GM19099 (cell line): ENCODE measurements around the gene COL15A1.

Experiments
- POLR2A ChIP-seq: IDR thresholded peaks from 3 replicates; pipeline ENCODE4 v1.6.1; 2011; ENCODE audit warnings: low read depth; ENCODE audit not compliant: insufficient read length; ENCODE audit errors: extremely low read depth

The COL15A1 gene

DNA sequence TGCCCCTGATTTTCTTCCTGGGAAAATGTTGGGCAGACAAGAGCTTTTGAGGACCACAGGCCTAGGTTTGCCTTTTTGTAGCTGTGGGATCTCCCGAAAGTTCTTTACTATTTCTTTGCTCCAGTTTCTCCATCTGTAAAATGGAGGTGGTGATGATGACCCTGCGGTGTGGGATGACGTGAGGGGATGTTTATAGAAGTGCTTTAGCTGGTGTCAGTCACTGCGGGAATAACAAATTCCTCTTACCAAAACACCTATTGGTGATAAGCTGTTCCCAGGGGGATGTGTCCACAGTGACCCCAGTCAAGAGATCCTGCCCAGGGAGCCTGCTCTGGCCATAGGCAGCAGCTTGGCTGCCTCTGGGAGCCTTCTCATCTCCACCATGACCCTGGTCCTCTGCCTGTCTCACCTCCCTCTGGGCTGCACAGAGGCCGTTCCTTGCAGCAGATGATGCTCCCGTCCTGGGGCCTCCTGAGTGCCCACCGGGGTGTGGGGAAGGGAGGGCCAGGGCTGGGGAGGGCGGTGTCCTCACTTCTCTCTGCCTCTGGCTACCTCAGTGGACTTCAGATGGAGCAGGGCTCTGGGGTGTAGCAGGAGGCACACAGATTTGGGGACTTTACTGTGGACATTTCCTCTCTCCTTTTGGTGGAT is 77.2 kb downstream of the COL15A1 start:
- TF ChIP-seq POLR2A = no peak

DNA sequence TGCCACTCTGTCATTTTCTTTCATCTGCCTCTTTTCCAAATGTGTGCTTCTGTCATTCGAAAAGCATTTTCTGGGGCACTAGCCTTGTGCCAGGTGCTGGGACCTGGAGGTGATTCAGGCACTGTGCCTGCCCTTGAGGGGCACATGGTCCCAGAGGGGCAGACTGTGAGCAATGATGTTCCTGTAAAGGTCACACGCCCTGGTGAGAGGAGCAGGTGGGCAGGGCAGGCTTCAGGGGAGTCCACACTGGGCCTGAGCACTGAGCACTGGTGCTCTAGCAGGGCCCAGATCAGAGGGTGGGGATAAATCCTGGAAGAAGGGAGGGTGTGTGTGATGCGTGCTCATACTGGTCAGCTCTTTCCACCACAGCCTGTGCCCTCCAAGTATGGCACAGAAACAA is 77.8 kb downstream of the COL15A1 start:
- TF ChIP-seq POLR2A = no peak

DNA sequence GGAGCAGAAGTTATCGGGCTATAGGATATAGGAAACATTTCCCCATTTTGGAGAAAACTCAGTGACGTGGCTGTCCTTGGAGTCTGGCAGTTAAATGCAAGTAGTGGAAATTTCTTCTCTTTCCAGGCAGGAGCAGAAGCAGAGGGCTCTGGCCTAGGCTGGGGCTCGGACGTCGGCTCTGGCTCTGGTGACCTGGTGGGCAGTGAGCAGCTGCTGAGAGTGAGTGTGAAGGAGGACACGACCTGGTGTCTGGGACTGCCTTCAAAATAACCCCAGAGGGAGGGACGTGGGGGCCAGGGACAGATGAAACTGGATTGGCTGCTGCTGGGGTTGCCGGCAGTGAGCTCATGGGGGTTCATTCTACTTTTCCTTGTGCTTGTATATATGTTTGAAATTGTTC is 79.5 kb downstream of the COL15A1 start:
- TF ChIP-seq POLR2A = no peak

DNA sequence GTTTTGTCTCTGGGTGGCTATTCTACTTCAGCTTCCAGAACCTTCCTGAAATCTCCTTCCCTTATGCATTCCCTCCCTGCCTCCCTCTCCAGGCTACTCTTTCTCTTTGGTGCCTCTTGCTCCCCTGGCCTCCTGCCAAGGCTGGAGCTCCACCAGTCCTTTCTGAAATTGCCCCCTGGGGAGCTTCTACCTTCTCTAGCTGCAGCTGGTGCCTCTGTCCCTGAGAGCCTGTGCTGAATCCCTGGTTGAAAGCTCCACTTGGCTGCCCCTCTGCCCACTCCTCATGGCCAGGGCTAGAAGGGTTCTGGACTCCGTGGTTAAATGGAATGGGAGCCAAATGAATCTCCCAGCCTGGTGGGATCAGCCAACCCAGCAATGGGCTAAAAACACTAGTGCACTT is 80.1 kb downstream of the COL15A1 start:
- TF ChIP-seq POLR2A = no peak

DNA sequence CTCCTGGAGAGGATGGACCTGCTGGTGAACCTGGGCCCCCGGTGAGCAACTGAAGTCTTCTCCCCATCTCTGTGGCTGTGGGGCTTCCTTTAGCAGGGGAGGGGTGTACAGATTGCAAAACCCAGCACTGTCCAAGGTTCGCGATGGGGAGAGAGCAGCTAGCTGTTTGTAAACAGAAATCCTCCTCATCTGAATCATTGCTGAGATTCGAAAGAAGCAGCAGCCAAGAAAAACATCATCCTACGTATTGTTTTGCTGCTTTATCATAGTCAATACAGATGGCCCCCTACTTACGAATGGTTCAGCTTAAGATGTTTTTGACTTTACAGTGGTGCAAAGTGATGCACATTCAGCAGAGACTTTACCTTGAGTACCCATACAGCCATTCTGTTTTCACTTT is 81.3 kb downstream of the COL15A1 start:
- TF ChIP-seq POLR2A = no peak

DNA sequence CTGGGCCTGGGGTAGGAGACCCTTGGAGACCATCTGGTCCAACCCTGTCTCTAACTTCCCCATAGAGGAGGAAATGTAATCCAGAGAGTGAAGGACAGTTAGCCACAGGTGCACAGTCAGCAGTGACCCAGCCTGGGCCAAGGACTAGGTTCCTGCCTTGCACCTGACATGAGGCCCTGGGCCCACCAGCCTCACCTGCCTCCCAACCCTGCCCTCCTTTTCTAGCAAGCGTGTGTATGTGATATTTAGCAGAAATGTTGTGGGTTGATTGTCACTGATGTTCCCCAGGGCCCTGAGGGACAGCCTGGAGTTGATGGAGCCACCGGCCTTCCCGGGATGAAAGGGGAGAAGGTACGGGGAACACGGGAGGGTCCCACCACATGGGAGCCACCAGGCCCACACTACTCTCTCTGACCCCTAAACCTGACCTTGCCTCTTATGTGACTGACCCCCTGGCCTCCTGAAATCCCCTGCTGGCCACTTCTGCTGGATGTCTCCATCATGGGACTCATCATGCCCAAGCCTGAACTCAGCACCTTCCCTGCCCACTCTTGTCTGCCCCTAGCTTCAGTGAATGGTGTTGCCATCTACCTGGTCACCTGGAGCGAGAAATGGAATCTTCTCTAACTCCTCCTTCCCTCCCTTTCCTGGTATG is 82.0 kb downstream of the COL15A1 start:
- no peak for TF ChIP-seq POLR2A

DNA sequence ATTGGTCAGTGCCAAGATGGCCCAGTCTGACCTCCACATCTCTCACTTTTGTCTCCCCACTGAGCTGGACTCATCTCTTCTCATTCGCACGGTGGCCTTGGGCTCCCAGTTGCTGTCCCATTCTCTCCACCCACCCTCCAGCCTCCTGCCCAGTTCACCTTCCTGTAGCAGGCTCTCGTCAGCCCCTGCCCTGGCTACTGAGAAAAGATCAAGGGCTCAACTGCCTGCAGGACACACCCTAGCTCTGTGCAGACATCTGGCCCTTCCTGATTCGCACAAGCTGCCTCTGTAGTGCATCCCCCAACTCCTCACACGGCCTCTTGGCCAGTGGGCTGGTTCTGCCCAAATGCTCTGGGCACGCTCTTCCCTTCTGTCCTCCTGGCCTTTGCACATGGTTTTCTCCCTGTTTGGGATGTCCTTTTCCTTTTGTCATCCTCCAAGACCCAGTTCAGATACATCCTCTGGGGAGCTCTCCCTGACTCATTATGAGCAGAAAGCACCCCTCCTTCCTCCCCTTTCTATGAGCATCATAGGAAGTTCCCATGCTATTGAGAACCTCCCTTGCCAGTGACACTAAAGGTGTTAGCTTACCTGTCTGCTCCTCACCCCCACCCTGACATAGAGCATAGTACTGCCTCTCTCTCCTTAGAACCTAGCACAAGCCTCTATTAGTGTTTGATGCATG is 82.7 kb downstream of the COL15A1 start:
- TF ChIP-seq POLR2A = no peak

DNA sequence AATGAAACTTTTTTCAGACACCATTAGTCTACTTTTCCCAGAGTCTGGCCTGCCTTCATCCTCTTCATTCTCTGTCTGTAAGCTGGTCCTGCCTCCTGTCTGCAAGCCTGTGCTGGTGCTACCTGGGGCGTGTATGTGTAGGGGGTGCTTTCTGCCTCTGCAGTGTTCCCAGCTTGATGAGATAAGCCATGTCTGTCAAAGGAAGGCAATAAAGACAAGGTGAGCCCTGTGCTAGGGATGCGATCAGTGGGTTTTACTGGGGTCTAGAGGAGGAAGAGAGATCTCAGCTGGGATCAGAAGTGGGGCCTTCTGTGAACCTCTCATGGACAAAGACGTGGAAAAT is 83.2 kb downstream of the COL15A1 start:
- no peak for TF ChIP-seq POLR2A

DNA sequence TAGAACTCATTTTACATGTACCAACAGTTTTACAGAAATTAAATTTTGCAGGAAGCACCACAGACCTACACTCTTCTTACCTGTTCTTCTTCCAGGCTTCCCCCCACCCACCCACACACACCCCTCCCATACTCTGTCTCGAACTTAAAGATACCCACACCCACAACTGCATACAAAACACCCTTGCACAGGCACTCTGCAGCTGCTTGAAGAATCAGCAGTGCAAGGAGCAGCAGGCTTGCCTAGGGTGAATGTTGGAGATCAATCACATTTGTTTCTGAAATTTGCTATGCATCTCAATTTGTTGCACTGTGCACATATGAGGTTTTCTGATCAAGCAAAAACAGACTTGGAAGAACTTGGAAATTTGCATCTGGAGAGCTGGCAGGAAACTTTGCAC is 83.7 kb downstream of the COL15A1 start:
- TF ChIP-seq POLR2A = no peak

DNA sequence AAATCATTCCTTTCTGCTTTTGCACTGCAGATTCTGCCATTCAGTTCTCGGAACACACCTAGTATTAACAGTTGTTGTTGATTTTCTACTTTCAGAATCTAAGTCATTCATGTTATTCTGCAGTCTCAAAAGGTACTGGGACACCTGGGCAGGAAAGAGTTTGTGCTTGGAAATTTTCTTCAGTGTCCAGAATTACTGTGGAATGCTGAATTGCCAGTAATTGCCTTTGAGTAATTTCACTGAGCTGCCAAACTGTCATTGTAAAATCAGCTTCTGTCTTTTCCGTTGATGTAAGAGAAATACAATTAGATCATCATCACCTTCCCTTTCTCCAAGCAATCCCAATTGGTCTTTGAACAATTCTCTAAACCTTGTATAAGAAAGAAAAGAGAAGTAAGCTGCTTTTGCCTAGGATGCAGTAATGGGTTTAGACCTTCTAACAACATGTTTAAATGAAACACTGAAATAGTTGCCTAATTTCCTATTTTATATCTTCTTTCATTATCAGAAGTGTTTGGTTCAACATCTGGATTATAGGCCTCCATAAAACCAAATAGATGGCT is 85.5 kb downstream of the COL15A1 start:
- no peak for TF ChIP-seq POLR2A

DNA sequence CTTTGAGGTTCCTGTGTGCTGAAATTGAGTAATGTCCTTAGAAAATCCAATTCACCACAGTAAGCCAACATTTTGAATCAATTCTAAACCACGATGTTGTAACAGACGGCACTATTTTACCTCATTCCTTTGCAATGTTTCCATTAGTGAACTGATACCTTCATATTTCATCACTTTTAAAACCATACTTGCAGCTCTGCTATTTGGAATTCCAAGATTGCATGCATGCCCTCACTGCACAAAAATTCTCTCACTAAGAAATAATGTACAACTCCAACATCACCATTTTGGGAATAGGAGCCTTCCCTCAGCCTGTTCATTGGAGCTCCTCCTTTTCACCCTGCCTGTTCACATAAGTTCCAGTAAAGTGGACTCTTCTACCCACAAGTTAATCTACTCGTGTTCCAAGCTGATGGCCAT is 86.4 kb downstream of the COL15A1 start:
- TF ChIP-seq POLR2A = no peak

DNA sequence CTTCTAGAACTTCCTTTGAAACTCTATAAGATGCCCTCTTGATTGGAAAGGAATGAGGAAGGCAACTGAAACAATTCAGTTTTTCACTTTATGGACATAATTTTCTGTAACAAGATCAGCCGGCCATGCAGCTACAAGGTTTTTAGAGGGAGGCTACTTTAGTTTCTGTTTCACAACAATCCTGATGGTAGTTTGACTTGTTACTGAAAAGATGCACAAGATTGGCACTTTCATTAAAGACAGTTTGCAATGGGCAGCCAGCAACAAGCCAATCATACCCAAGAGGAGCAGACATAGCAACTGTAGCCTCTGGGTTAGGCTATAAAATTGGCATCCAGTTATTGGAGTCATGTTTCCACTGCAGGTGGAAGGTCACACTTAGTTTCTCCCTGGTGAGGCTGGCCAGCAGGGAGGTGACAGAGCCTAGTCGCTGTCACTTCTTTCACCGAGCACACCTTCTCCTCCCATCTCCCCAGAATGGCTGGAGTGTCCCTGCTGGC is 87.0 kb downstream of the COL15A1 start:
- TF ChIP-seq POLR2A = no peak

DNA sequence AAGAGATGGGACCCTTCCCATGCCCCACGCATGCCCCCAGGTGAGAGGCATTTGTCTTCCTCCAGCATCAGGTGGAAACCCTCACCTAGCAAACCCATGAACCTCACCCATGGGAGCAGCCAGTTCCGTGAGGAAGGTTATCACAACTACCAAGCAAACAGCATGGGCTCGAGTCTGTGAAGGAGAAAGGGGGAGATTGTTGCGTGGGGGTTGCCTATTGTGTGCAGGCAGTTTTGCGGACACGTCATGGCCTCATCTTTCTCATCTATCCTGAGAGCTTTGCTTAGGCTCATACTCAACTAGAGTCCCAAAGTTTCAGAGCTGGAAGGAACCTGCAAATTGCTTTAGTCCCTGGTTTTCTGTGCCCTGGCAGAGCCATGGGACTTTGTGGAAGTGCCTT is 87.6 kb downstream of the COL15A1 start:
- TF ChIP-seq POLR2A = no peak

DNA sequence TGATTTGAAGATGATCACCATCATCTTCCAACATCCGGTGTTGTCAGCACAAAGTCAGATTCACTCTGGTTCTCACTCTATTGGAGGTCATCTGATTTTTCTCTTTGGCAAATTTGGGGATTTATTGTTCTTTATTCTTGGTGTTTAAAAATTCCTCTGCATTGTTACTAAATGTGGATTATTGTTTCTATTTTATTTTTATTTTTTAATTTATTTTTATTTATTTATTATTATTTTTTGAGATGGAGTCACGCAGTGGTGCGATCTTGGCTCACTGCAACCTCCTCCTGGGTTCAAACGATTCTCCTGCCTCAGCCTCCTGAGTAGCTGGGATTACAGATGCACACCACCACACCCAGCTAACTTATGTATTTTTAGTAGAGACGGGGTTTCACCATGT is 88.3 kb downstream of the COL15A1 start:
- TF ChIP-seq POLR2A = no peak

DNA sequence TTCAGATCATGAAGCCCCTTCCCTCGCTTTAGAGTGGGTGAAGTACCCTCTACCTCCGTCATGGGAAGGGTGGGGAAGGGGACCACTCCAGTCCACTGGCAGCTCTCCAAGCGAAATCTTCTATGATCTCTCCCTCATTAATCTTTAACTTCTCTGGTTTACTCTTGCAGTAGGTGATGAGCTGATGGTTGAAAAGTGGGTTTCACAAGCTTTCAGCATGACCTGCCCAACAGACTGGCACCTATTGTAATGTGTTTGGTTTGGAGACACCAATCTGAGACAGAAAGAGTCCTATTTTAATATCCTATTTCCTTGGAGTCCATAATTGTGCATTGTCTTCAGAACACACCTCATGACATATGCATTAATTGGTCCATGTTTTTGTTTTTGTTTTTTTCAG is 90.4 kb downstream of the COL15A1 start:
- no peak for TF ChIP-seq POLR2A

DNA sequence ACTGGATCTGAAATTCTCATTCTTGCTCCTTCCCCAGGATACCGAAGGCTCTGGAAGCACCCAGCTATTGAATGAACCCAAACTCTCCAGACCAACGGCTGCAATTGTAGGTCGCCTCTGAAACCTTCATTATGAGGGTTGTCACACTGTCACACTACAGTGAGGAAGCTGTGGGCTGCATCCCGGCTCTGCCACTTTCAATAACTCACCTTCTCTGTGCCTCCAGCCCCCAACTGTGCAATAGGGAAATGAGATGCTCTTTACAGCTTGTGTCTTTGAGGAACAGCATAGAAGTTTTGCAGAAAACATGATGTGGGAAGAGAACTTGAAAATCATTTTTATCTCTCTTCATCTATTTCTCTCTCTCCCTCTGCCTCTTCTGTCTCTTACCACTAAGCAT is 91.6 kb downstream of the COL15A1 start:
- TF ChIP-seq POLR2A = no peak
